Measurements from ENCODE around the gene MAP3K1.
"Not testable (repeated sequence)": the region's sequence is repeated elsewhere in the genome, so short reads cannot be mapped to it uniquely, and the experiment has no call there.

The MAP3K1 gene

GRCh38 chr5:56814963-56815657 lies at the start of gene MAP3K1:
Gene MAP3K1, plus strand, starts transcription at chr5:56815549. Its CDS starts 25 bp downstream, at chr5:56815574.
- DNase-seq, result peak; percentile 87

GRCh38 chr5:56766926-56767325 lies 48.4 kb upstream of the MAP3K1 start:
- DNase-seq, result no peak

DNA sequence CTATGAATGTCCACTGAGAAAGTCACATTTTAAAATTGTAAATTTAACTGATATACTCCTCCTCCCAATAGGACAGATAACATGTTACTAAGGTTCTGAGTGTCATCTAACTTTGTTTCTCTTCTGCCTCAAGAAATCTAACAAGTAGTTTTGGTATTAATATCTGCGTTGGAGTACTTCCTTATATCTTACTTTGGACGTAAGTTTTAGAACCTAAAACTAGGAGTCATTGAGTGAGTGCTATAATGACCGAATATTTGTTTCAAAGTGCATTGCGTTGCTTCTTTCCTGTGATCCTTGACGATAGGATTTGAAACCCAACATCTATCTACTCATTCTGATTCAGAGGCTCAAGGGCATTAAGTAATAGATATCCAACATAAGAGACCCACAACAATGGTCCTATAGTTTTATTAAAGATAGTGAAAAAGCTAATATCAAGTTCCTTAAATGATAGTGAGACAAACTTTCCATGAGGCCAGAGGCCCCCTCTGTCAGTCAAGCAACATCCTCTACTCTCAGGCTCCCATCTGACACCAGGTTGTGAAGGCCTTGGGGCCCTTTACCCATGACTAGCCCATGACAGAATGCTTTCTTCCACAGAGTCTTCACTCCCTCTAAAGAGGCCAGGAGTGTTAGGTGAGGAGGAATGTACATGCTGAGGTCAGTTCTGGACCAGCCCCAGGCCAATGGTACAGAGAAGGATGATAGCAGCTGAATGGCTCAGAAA lies 45.3 kb upstream of the MAP3K1 start:
- no peak for DNase-seq

GRCh38 chr5:56772767-56773166 lies 42.6 kb upstream of the MAP3K1 start:
- no peak for DNase-seq

- no peak for DNase-seq
Observed at GRCh38 chr5:56774957-56775356, 40.4 kb upstream of the MAP3K1 start.

- not testable (repeated sequence) for DNase-seq
Observed at GRCh38 chr5:56776212-56776846, 39.0 kb upstream of the MAP3K1 start.

GRCh38 chr5:56783261-56783660 lies 32.1 kb upstream of the MAP3K1 start:
- no peak for DNase-seq

DNA sequence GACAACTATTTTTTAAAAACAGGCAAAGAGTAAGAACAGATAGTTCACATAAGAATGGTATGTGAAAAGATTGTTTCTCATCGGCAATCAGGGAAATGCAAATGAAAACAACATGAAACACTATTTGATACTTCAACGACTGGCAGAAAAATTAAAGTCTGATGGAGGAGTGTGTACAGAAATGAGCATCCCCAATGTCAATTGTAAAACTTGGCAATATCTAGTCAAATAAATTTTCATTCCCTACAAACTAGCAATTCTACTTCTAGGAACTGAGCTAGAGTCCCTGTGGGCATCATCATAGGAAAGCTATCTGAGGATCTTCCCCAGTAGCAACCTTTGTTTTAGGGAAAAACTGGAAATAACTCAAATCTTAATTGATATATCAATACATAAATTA lies 29.0 kb upstream of the MAP3K1 start:
- no peak for DNase-seq

- DNase-seq, result no peak
Observed at GRCh38 chr5:56791396-56791795, 24.0 kb upstream of the MAP3K1 start.

DNA sequence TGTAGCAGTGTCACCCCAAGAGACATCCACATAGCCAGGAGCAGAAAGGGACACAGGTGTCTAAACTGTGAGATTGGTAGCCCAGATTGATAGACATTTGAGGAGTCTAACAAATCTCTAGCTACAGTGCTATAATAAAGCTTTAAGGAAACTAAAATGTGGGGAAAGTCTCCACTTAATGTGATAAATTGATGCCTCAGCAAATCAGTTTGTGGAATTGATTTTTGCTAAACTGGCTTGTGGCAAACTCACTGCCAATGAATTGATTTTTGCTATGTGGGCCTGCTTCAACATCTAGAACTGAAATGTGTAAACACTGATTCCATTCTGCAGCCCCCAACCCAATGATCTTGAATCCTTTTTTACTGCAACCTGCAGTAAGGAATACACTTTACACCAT lies 16.8 kb upstream of the MAP3K1 start:
- no peak for DNase-seq

DNA sequence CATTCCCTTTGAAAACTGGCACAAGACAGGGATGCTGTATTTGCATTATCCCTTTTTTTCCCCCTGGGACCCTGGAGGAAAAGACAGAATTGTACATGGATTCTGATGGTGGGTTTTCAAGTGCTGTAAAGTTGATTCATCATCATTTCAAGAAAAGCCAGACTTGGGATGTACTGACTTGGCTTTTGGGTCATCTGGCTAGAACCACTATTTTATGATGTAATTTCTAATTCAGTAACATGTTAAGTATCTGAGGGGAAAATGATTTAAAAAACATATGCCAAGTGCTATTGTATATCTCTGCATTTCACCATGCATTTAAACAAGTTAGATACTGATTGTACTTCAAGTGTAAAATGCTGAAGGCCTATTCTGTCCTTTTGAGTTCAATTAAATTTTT lies 15.2 kb upstream of the MAP3K1 start:
- no peak for DNase-seq

- DNase-seq, result no peak
Observed at GRCh38 chr5:56801256-56801655, 14.1 kb upstream of the MAP3K1 start.

DNA sequence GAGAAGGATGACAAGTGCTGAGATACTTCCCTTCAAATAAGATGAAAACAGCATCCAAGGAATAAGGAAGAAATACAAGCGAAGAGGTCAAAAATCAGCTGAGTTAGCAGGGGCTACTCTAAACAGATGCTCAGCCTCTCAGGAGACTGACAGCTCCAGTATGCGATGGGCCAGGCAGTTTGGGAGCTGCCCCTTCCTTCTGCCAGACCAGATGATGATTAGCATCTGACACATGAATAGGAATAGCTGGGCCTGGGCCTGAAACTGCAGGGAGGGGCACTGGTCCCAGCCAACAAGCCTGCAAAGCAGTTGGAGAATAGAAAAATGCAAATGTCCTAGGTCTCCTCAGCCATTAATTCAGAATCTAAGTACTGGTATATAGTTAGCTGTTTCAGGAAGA lies 13.1 kb upstream of the MAP3K1 start:
- peak; percentile 36 for DNase-seq

GRCh38 chr5:56803025-56803424 lies 12.3 kb upstream of the MAP3K1 start:
- DNase-seq, result no peak

GRCh38 chr5:56803894-56804293 lies 11.5 kb upstream of the MAP3K1 start:
- DNase-seq, result no peak

- no peak for DNase-seq
Observed at GRCh38 chr5:56807679-56808078, 7.7 kb upstream of the MAP3K1 start.

DNA sequence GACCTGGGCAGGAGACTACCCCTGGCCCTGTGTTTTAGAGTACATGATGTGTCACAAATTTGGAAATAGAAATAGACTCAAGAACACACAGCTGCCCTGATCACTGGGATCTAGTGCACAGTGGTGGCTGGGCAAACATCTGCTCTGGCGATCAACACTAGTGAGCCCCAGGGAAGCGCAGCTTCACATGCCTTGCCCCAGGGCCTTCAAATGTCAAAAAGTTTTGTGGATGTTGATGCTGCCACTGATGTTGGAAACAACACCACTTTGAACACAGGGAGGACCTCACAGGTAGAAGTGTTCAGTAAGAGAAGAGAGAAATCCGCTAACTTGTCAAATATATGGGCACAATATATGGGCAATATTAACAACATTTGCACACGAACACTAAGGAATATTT lies 7.1 kb upstream of the MAP3K1 start:
- DNase-seq, result no peak

DNA sequence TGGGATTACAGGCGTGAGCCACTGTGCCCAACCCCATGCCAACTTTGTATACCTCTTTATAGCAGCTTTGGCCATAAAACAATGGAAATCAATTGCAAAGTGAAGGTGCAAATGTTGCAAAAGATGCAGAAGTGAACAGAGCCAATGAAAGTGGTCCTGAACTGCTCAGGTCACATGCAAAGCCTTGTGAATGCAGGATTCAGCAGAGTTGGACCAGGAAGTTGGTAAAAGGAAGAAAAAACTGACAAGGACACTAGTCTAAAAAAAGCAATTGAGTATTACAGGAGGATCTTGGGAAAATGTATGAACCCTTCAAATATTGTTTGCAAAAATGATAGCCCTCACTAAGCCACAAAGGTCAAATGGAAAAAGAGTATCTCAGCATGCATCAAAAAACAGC lies 4.5 kb upstream of the MAP3K1 start:
- no peak for DNase-seq

DNA sequence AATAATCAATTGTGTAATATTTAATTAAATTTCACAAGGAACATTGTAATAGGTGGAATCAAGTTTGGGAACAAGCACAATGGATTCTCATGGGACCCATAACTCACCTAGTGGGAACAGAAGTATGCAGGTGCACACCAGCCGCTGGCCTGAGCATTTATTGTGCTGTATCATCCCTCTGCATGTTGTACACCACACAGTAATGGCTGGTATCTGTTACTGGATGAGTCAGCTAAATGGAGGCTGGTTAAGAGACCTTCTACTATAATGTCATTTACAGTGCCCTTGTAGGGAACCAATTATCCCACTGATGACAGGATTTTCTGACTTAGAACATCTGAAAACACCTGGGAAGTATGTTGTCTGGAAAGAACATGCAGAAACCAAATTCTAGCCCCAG lies 3.2 kb upstream of the MAP3K1 start:
- DNase-seq, result no peak

- no peak for DNase-seq
Observed at GRCh38 chr5:56813302-56813701, 2.0 kb upstream of the MAP3K1 start.

- DNase-seq, result peak; percentile 63
Observed at GRCh38 chr5:56814361-56814962, 887 bp upstream of the MAP3K1 start.

GRCh38 chr5:56815658-56816545 lies 553 bp downstream of the MAP3K1 start:
- DNase-seq, result peak; percentile 50

Measured in femur (tissue), 1 donor.